ENCODE data around the gene SLC25A27. TPM values are rescaled to one million over a fixed set of nuclear protein-coding genes. Genes with fewer than 3 reads are reported as not detected.

SLC25A27 gene
- total RNA-seq, 3 donors from 2014 or later (not counting 1 experiment from before 2014, with no cell fraction given), result 1.7 TPM; not detected in 2

- no peak overlapping the region for H3K4me3 Mint-ChIP-seq
- H3K4me1 Mint-ChIP-seq, result no peaks in the 10 kb centered on the region
- intact Hi-C loops (cut with micrococcal nuclease), result no loop called here
- no peak overlapping the region for H3K27ac Mint-ChIP-seq
- H3K27me3 Mint-ChIP-seq (ENCODE audit: low read depth in 2 of 2), result peaks cover 15 to 31% of the 10 kb centered on the region in 2 donors
- no peaks in the 10 kb centered on the region for H3K36me3 Mint-ChIP-seq
- no peak for TF ChIP-seq CTCF (IDR thresholded peaks at IDR 0.05)
- no peaks in the 10 kb centered on the region for H3K4me1 ChIP-seq (ENCODE audit: control insufficient read depth, insufficient read depth, low read length)
- peaks cover 9% of the 10 kb centered on the region for H3K27me3 ChIP-seq (ENCODE audit: control insufficient read depth, insufficient read depth, low read length)
- H3K9me3 ChIP-seq (ENCODE audit: control insufficient read depth, insufficient read depth, low read length), result no peaks in the 10 kb centered on the region
- H3K9me3 Mint-ChIP-seq, result no peaks in the 10 kb centered on the region
- DNase-seq, result no peak
- no peak for ATAC-seq
- no CpG with 5 or more reads among the region's 1 CpG for WGBS (ENCODE audit: insufficient coverage)
- H3K36me3 ChIP-seq (ENCODE audit: control insufficient read depth, insufficient read depth, low read length), result no peaks in the 10 kb centered on the region
- H3K27ac ChIP-seq (ENCODE audit: low read length), result no peak overlapping the region
- H3K4me3 ChIP-seq (ENCODE audit: low read length), result no peak overlapping the region
Observed at GRCh38 chr6:46699970-46700369, 47.2 kb downstream of the SLC25A27 start.

GRCh38 chr6:46704562-46704961, 51.8 kb downstream of the SLC25A27 start:
- Histone ChIP-seq H3K27me3 (ENCODE audit: control insufficient read depth, insufficient read depth, low read length) (peaks cover 9% of the 10 kb centered on the region), H3K36me3 (ENCODE audit: control insufficient read depth, insufficient read depth, low read length) (no peaks in the 10 kb centered on the region), H3K4me1 (ENCODE audit: control insufficient read depth, insufficient read depth, low read length) (no peaks in the 10 kb centered on the region), H3K4me3 (ENCODE audit: low read length) (no peak overlapping the region), H3K9me3 (ENCODE audit: control insufficient read depth, insufficient read depth, low read length) (no peaks in the 10 kb centered on the region), H3K27ac (ENCODE audit: low read length) (no peak overlapping the region)
- peaks cover 5 to 21% of the 10 kb centered on the region in 2 donors for H3K27me3 Mint-ChIP-seq (ENCODE audit: low read depth in 2 of 2)
- no peaks in the 10 kb centered on the region for H3K36me3 Mint-ChIP-seq
- intact Hi-C loops (cut with micrococcal nuclease), result no loop called here
- DNase-seq (no peak), ATAC-seq (no peak)
- TF ChIP-seq CTCF (IDR thresholded peaks at IDR 0.05), result no peak
- no peaks in the 10 kb centered on the region for H3K4me1 Mint-ChIP-seq
- peaks cover 0 to 2% of the 10 kb centered on the region in 2 donors for H3K9me3 Mint-ChIP-seq
- no peak overlapping the region for H3K27ac Mint-ChIP-seq
- WGBS (ENCODE audit: insufficient coverage), result 0% methylated on average over 3 of the region's 3 CpGs
- H3K4me3 Mint-ChIP-seq, result no peak overlapping the region

- H3K4me1 Mint-ChIP-seq, result no peaks in the 10 kb centered on the region
- no peak overlapping the region for H3K4me3 ChIP-seq (ENCODE audit: low read length)
- H3K36me3 Mint-ChIP-seq, result no peaks in the 10 kb centered on the region
- no peak overlapping the region for H3K4me3 Mint-ChIP-seq
- H3K27me3 Mint-ChIP-seq (ENCODE audit: low read depth in 2 of 2), result peaks cover 9 to 21% of the 10 kb centered on the region in 2 donors
- DNase-seq (no peak), ATAC-seq (no peak)
- no peak overlapping the region for H3K27ac ChIP-seq (ENCODE audit: low read length)
- intact Hi-C loops (cut with micrococcal nuclease), result no loop called here
- 38% methylated on average over 1 of the region's 2 CpGs for WGBS (ENCODE audit: insufficient coverage)
- no peaks in the 10 kb centered on the region for H3K4me1 ChIP-seq (ENCODE audit: control insufficient read depth, insufficient read depth, low read length)
- no peak for TF ChIP-seq CTCF (IDR thresholded peaks at IDR 0.05)
- H3K9me3 ChIP-seq (ENCODE audit: control insufficient read depth, insufficient read depth, low read length), result no peaks in the 10 kb centered on the region
- no peaks in the 10 kb centered on the region for H3K36me3 ChIP-seq (ENCODE audit: control insufficient read depth, insufficient read depth, low read length)
- no peak overlapping the region for H3K27ac Mint-ChIP-seq
- peaks cover 6% of the 10 kb centered on the region for H3K27me3 ChIP-seq (ENCODE audit: control insufficient read depth, insufficient read depth, low read length)
- H3K9me3 Mint-ChIP-seq, result peaks cover 0 to 2% of the 10 kb centered on the region in 2 donors
Observed at GRCh38 chr6:46706464-46706863, 53.7 kb downstream of the SLC25A27 start.

GRCh38 chr6:46711491-46711890, 58.7 kb downstream of the SLC25A27 start:
- H3K27me3 Mint-ChIP-seq (ENCODE audit: low read depth in 2 of 2), result peaks cover 0 to 8% of the 10 kb centered on the region in 2 donors
- no peaks in the 10 kb centered on the region for H3K36me3 Mint-ChIP-seq
- no peak for DNase-seq
- no peaks in the 10 kb centered on the region for H3K4me1 Mint-ChIP-seq
- ATAC-seq, result no peak
- WGBS (ENCODE audit: insufficient coverage), result 70% methylated on average over 1 of the region's 1 CpG
- Histone ChIP-seq H3K36me3 (ENCODE audit: control insufficient read depth, insufficient read depth, low read length) (no peaks in the 10 kb centered on the region), H3K9me3 (ENCODE audit: control insufficient read depth, insufficient read depth, low read length) (no peaks in the 10 kb centered on the region), H3K4me1 (ENCODE audit: control insufficient read depth, insufficient read depth, low read length) (no peaks in the 10 kb centered on the region), H3K4me3 (ENCODE audit: low read length) (no peak overlapping the region), H3K27ac (ENCODE audit: low read length) (no peak overlapping the region), H3K27me3 (ENCODE audit: control insufficient read depth, insufficient read depth, low read length) (no peaks in the 10 kb centered on the region)
- intact Hi-C loops (cut with micrococcal nuclease), result no loop called here
- TF ChIP-seq CTCF (IDR thresholded peaks at IDR 0.05), result no peak
- no peak overlapping the region for H3K4me3 Mint-ChIP-seq
- H3K9me3 Mint-ChIP-seq, result no peaks in the 10 kb centered on the region
- no peak overlapping the region for H3K27ac Mint-ChIP-seq

Measured in natural killer cell (primary cell).